ENCODE measurements around the gene KIRREL3. TPM values are rescaled to one million over a fixed set of nuclear protein-coding genes. Genes with fewer than 3 reads are reported as not detected.

KIRREL3 gene
- total and polyA plus RNA-seq, 3 experiments from 2014 or later = not detected

DNA sequence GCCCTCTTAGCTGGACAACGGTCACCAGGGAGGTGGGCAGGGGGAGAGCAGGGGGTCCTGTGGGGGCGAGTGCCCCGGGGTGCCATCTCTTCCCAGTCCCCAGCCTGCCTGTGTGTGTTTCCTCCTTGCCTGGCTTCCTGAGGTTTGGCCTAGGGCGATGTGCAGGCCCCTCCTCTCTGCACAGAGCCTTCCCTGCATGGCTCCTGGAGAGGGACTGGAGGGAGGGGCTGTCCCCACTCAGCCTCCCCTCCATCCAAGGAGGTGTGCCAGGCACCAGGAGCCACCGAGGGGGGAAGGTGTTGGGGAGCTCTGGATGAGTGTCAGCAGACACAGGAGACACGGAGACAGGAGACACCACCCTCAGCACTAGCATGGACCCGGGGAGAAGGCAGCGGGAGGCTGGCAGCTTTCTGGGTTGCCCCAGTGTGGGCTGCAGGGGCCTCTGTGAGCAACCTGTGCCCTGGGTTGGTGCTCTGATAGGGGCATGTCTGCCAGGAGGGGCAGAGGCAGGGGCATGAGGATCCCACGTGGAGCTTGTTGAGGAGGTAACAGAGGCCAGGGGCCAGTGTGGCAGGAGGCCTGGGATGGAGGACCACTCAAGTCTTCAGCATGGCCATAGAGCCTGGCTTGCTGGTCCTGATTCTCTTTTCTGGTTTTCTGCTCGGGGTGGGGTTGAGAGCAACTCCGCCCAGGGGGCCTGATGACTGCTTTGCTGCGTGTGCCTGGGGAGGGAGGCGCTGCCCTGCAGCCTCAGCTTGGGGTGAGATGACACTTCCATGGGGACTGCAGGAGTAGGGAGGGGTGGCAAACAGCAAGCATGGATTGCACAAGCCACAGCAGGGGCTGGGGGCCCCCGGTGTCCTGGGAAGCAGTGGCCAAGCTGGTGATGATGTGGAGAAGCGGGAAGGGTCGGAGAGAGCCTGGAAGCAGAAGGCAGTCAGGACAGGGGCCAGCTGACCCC lies 566.3 kb downstream of the KIRREL3 start:
- Mint-ChIP-seq H3K9me3 (no peaks in the 10 kb centered on the region), H3K27me3 (no peaks in the 10 kb centered on the region), H3K36me3 (no peaks in the 10 kb centered on the region), H3K4me1 (no peaks in the 10 kb centered on the region), H3K27ac (peak overlapping the region in 1 of 8 donors; percentile 73), H3K4me3 (no peak overlapping the region)
- POLR2A ChIA-PET = no interaction called here
- Histone ChIP-seq H3K36me3 (ENCODE audit: insufficient read depth, low read length) (no peaks in the 10 kb centered on the region), H3K4me3 (ENCODE audit: low read length) (no peak overlapping the region), H3K27me3 (ENCODE audit: insufficient read depth, low read length, poor library complexity, severe bottlenecking) (no peaks in the 10 kb centered on the region), H3K9me3 (ENCODE audit: low read length) (no peaks in the 10 kb centered on the region), H3K27ac (ENCODE audit: low read depth, low read length) (no peak overlapping the region), H3K4me1 (ENCODE audit: insufficient read depth, low read length) (no peaks in the 10 kb centered on the region)
- DNase-seq = no peak
- CTCF ChIA-PET = interaction anchor here (1.5 kb wide), 1 partner anchor 47 kb away, joined by 6 read pairs; no protein-coding TSS in a partner anchor

DNA sequence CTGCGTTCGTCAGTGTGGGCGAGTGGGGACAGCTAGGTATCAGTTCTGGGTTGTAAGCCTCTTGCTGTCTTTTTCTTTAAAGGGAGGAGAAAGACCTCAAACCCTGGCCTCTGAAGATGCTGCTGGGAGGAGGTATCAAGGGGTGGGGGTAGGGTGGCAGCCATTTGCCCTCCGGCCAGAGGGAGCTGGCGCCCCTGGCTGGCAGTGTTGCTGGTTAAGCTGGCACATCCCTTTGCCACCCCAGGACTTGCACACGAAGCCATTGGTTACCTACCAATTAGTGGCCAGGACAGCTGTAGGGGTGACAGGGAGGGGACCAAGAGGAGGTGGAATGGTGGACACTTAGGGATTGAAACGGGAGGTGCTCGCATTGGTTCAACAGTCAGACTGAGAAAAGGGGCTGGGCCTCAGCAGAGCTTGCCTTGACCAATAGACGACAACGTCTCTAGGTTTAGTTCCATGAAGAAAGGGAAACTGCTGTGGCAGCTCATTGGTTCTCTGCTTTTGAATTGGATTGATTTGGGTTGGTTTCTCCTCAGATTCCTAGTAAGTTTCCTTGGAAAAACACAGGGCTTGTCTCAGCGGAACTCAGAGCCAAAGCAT lies 567.2 kb downstream of the KIRREL3 start:
- POLR2A ChIA-PET = no interaction called here
- H3K9me3 Mint-ChIP-seq = no peaks in the 10 kb centered on the region
- Histone ChIP-seq H3K4me1 (ENCODE audit: insufficient read depth, low read length) (no peaks in the 10 kb centered on the region), H3K27me3 (ENCODE audit: insufficient read depth, low read length, poor library complexity, severe bottlenecking) (no peaks in the 10 kb centered on the region), H3K4me3 (ENCODE audit: low read length) (no peak overlapping the region), H3K9me3 (ENCODE audit: low read length) (no peaks in the 10 kb centered on the region), H3K36me3 (ENCODE audit: insufficient read depth, low read length) (no peaks in the 10 kb centered on the region), H3K27ac (ENCODE audit: low read depth, low read length) (no peak overlapping the region)
- no peaks in the 10 kb centered on the region for H3K4me1 Mint-ChIP-seq
- no peaks in the 10 kb centered on the region for H3K36me3 Mint-ChIP-seq
- DNase-seq = no peak
- no peaks in the 10 kb centered on the region for H3K27me3 Mint-ChIP-seq
- CTCF ChIA-PET = interaction anchor here (1.5 kb wide), 1 partner anchor 47 kb away, joined by 6 read pairs; no protein-coding TSS in a partner anchor
- H3K27ac Mint-ChIP-seq = no peak overlapping the region
- no peak overlapping the region for H3K4me3 Mint-ChIP-seq

DNA sequence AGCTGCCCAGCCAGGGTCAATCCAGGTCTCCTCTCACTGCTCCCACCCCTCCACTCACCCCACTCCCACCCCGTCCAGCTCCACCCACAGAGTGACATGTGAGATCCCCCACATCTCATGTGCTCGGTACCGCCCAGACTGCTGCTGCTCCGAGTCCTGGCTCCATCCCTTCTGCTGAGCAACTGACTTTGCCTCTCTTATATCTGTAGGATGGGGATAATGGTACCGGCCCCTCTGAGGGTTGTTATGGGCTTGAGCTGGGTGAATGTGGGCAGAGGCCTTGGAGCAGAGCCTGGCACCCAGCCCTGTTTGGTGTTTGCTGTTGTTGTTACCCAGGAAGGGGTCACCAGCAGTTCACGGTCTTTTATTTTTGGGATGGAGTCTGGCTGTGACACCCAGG lies 568.0 kb downstream of the KIRREL3 start:
- H3K4me3 ChIP-seq (ENCODE audit: low read length) = no peak overlapping the region
- no peak for DNase-seq
- ChIA-PET POLR2A (no interaction called here), CTCF (interaction anchor here (1.1 to 1.7 kb wide), 2 partner anchors 9 to 48 kb away, joined by 4 to 6 read pairs; no protein-coding TSS in a partner anchor)
- Mint-ChIP-seq H3K36me3 (no peaks in the 10 kb centered on the region), H3K27ac (no peak overlapping the region), H3K4me3 (no peak overlapping the region), H3K27me3 (peaks cover 0 to 1% of the 10 kb centered on the region in 2 donors), H3K4me1 (no peaks in the 10 kb centered on the region), H3K9me3 (no peaks in the 10 kb centered on the region)
- no peaks in the 10 kb centered on the region for H3K36me3 ChIP-seq (ENCODE audit: insufficient read depth, low read length)
- no peaks in the 10 kb centered on the region for H3K4me1 ChIP-seq (ENCODE audit: insufficient read depth, low read length)
- no peaks in the 10 kb centered on the region for H3K9me3 ChIP-seq (ENCODE audit: low read length)
- H3K27ac ChIP-seq (ENCODE audit: low read depth, low read length) = no peak overlapping the region
- no peaks in the 10 kb centered on the region for H3K27me3 ChIP-seq (ENCODE audit: insufficient read depth, low read length, poor library complexity, severe bottlenecking)

DNA sequence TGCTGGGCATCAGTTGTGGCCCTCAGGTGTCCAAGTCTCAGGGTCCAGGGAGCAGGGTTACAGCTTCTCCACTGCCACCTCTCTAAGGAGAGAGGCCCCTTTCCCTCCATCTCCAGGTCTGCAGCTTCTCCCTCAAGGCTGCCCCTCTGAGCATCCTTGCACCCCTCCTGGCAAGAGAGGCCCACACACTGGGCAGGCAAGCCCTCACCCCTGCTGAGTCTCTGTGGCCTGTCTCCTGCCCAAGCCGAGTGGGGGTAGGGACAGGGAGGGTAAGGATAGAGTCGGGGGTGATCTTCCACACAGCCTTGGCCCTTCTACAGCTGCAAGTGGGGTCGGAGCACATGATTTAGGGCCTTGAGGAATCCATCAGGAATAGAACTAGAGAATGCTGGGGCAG lies 568.5 kb downstream of the KIRREL3 start:
- H3K9me3 ChIP-seq (ENCODE audit: low read length) = no peaks in the 10 kb centered on the region
- no peak overlapping the region for H3K4me3 ChIP-seq (ENCODE audit: low read length)
- Mint-ChIP-seq H3K4me1 (no peaks in the 10 kb centered on the region), H3K27me3 (peaks cover 0 to 1% of the 10 kb centered on the region in 2 donors), H3K4me3 (no peak overlapping the region), H3K36me3 (no peaks in the 10 kb centered on the region), H3K9me3 (no peaks in the 10 kb centered on the region), H3K27ac (no peak overlapping the region)
- POLR2A ChIA-PET = no interaction called here
- CTCF ChIA-PET = interaction anchor here (1.1 to 1.7 kb wide), 2 partner anchors 9 to 49 kb away, joined by 4 to 6 read pairs; no protein-coding TSS in a partner anchor
- no peaks in the 10 kb centered on the region for H3K27me3 ChIP-seq (ENCODE audit: insufficient read depth, low read length, poor library complexity, severe bottlenecking)
- DNase-seq = no peak
- no peaks in the 10 kb centered on the region for H3K36me3 ChIP-seq (ENCODE audit: insufficient read depth, low read length)
- H3K4me1 ChIP-seq (ENCODE audit: insufficient read depth, low read length) = no peaks in the 10 kb centered on the region
- H3K27ac ChIP-seq (ENCODE audit: low read depth, low read length) = no peak overlapping the region

DNA sequence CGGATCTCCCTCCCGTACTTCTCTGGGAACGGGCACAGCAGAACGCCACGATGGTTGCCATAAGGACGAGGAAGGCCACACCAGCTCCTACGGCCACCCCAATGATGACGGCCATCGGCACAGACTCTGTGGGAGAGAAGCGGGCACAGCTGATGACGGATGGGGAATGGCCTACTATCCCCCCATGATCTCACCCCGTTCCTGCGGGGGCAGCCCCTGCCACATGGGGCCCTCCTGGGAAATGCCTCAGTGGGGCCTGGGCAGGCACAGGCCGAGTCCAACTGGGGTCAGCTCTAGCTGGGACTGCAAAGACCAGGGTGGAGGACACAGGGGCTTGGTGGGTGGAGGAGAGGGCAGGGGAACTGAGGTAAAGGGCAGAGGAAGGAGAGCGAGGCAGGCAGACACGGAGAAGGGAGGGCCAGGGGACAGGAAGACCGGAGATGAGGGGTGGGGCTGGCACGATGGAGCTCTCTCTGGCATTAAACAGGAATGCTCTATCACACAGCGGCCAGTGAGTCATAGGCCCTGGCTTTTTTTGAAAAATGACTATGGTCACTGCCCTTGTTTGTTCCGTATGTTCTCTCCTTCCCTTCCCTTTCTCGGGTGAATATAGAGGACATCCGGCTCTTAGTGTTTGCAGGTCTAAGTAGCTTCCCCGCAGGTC lies 569.0 kb downstream of the KIRREL3 start:
- POLR2A ChIA-PET = no interaction called here
- Histone ChIP-seq H3K27me3 (ENCODE audit: insufficient read depth, low read length, poor library complexity, severe bottlenecking) (no peaks in the 10 kb centered on the region), H3K9me3 (ENCODE audit: low read length) (no peaks in the 10 kb centered on the region), H3K4me3 (ENCODE audit: low read length) (no peak overlapping the region), H3K36me3 (ENCODE audit: insufficient read depth, low read length) (no peaks in the 10 kb centered on the region), H3K4me1 (ENCODE audit: insufficient read depth, low read length) (no peaks in the 10 kb centered on the region), H3K27ac (ENCODE audit: low read depth, low read length) (no peak overlapping the region)
- no peak for DNase-seq
- H3K9me3 Mint-ChIP-seq = no peaks in the 10 kb centered on the region
- H3K4me3 Mint-ChIP-seq = peak overlapping the region in 1 of 7 donors; percentile 68
- peaks cover 0 to 1% of the 10 kb centered on the region in 2 donors for H3K27me3 Mint-ChIP-seq
- no peaks in the 10 kb centered on the region for H3K36me3 Mint-ChIP-seq
- H3K27ac Mint-ChIP-seq = no peak overlapping the region
- CTCF ChIA-PET = interaction anchor here (1.1 to 1.7 kb wide), 2 partner anchors 10 to 49 kb away, joined by 4 to 6 read pairs; no protein-coding TSS in a partner anchor
- H3K4me1 Mint-ChIP-seq = no peaks in the 10 kb centered on the region

DNA sequence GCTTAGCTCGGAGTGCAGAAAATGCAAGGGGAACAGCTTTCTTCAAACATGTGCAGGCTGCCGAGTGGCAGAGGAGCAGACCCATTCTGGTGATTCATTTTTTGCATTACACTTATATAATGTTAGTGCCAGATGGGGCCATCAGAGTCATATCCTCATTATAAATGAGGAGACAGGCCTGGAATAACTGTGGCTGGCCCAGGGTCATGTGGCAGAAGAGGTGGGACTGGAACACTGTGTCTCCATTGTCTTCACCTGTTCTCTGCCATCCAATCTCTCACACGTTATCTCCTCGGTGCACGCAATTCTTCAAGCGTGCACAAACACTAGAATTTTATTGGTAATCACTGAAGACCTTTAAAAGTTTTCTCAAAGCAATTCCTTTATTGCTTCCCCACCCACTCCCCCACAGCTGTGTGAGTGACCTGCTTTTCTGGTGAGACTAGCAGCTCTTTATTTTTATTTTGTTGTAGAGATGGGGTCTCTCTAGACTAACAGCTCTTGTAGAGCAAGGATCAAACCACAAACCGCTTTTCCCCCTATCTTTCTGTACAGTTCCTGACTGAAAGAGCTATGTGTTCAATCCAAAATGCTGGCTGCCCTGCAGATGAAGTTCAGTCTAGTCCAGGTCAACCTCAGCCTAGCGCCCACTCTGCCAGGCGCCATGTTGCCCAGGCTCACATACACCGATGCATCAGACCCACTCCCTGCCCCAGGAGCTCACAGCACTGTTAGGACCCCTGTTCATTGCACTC lies 569.8 kb downstream of the KIRREL3 start:
- H3K9me3 Mint-ChIP-seq = no peaks in the 10 kb centered on the region
- Histone ChIP-seq H3K36me3 (ENCODE audit: insufficient read depth, low read length) (no peaks in the 10 kb centered on the region), H3K9me3 (ENCODE audit: low read length) (no peaks in the 10 kb centered on the region), H3K27me3 (ENCODE audit: insufficient read depth, low read length, poor library complexity, severe bottlenecking) (no peaks in the 10 kb centered on the region), H3K4me3 (ENCODE audit: low read length) (no peak overlapping the region), H3K27ac (ENCODE audit: low read depth, low read length) (no peak overlapping the region), H3K4me1 (ENCODE audit: insufficient read depth, low read length) (no peaks in the 10 kb centered on the region)
- POLR2A ChIA-PET = no interaction called here
- CTCF ChIA-PET = interaction anchor here (1.0 to 1.7 kb wide), 2 partner anchors 10 to 50 kb away, joined by 3 to 6 read pairs; no protein-coding TSS in a partner anchor
- peaks cover 0 to 1% of the 10 kb centered on the region in 2 donors for H3K27me3 Mint-ChIP-seq
- peak overlapping the region in 1 of 7 donors; percentile 68 for H3K4me3 Mint-ChIP-seq
- H3K27ac Mint-ChIP-seq = no peak overlapping the region
- DNase-seq = no peak
- H3K4me1 Mint-ChIP-seq = no peaks in the 10 kb centered on the region
- no peaks in the 10 kb centered on the region for H3K36me3 Mint-ChIP-seq

DNA sequence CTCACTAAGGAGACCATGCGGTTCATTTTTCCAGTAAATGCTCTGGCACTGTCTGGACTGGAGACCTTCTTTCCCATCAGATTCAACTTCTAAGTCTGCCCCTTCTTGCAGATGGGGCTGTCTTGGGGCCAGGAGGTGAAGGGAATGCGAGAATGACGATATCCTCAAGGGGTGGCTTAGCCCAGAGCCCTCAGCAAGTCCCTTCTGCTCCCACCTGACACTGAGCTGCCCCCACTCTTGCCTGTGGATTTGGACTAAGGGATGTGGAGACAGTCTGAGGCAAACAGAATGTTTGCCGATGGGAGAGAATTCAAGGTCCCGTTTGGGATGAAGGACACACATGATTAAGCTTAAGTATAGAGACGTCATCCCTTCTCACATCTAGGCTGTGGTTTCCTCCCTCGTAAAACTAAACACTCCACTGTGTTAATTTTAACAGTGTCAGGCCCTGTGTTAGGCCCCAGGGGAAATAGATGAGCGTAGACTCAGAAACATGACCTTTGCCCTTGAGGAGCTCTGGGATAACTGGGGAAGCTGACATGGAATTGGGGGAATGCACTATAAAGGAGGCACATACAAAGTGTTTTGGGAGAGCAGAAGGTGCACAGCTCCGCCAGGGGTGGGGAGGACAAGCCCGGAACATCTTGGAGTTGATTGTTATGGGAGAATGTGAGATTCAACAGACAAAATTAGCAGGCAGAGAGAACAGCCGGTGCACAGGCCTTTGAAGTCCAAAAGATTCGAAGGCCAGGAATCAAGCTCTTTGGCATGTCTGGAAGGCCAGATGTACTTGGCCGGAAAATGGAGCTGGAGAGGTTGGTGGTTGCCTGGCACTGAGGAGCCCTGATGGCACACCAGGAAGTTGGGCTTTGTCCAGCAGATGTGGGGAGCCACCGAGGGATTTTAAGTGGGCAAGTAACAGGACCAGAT lies 573.5 kb downstream of the KIRREL3 start:
- Mint-ChIP-seq H3K9me3 (no peaks in the 10 kb centered on the region), H3K27me3 (peaks cover 1 to 3% of the 10 kb centered on the region in 2 donors), H3K4me3 (no peak overlapping the region), H3K27ac (peak overlapping the region in 3 of 8 donors; percentile 6 to 59 (median 31)), H3K36me3 (no peaks in the 10 kb centered on the region), H3K4me1 (no peaks in the 10 kb centered on the region)
- DNase-seq = no peak
- H3K27me3 ChIP-seq (ENCODE audit: insufficient read depth, low read length, poor library complexity, severe bottlenecking) = no peaks in the 10 kb centered on the region
- no peaks in the 10 kb centered on the region for H3K4me1 ChIP-seq (ENCODE audit: insufficient read depth, low read length)
- CTCF ChIA-PET = no interaction called here
- H3K27ac ChIP-seq (ENCODE audit: low read depth, low read length) = no peak overlapping the region
- no peaks in the 10 kb centered on the region for H3K36me3 ChIP-seq (ENCODE audit: insufficient read depth, low read length)
- H3K9me3 ChIP-seq (ENCODE audit: low read length) = no peaks in the 10 kb centered on the region
- H3K4me3 ChIP-seq (ENCODE audit: low read length) = no peak overlapping the region
- POLR2A ChIA-PET = interaction anchor here (0.6 kb wide), 1 partner anchor 80 kb away, joined by 4 read pairs; no protein-coding TSS in a partner anchor

Measured in CD8-positive, alpha-beta memory T cell (primary cell).